Fibroblast of upper back skin (primary cell): ENCODE results near the gene MYMX.

ENCODE experiments used
- DNase-seq: peaks from one replicate; pipeline ENCODE4 v3.0.0-alpha.2; 2013

The MYMX gene

GRCh38 chr6:44253307-44254101 lies 36.8 kb downstream of the MYMX start:
- DNase-seq: peak; percentile 43

DNA sequence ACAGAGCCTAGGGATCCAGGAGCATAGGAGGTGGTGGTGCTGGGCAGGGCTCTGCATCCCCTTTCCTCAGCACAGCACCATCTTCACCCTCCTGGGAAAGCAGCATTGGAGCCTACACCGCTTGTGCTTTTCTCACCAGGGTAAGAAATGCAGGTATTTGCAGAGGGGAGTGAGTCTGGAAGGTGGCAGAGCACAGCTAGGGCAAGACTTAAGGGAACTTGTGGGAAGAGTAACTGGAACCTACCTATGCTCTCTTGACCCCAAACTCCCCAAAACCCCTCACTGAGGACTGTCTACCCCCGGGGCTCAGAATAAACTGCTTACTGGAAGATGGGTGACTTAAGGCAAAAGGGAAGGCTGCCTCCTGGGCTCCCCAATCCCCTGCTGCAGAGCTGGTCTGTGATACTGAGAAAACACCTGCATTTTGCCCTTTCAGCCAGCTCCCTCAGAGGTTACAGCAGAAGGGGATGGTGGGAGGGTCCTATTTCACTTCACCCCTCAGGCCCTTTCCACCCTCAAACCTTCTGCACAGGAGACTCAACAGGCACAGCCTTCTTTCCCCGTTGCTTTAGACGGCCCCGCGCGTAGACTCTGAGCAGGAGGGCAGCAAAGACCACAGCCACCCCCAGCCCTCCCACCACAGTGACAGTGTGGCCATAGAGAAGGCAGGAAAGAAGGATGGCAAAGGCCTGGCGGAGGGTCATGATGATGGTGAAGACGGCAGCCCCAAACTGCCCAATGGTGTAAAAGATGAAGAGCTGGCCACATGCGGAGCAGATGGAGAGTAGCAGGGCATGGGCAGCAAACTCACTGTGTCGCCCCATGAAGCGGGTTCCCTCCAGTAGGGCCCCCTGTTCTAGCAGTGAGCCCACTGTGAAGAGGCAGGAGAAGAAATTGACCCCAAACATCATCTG lies 37.7 kb downstream of the MYMX start:
- DNase-seq: no peak

DNA sequence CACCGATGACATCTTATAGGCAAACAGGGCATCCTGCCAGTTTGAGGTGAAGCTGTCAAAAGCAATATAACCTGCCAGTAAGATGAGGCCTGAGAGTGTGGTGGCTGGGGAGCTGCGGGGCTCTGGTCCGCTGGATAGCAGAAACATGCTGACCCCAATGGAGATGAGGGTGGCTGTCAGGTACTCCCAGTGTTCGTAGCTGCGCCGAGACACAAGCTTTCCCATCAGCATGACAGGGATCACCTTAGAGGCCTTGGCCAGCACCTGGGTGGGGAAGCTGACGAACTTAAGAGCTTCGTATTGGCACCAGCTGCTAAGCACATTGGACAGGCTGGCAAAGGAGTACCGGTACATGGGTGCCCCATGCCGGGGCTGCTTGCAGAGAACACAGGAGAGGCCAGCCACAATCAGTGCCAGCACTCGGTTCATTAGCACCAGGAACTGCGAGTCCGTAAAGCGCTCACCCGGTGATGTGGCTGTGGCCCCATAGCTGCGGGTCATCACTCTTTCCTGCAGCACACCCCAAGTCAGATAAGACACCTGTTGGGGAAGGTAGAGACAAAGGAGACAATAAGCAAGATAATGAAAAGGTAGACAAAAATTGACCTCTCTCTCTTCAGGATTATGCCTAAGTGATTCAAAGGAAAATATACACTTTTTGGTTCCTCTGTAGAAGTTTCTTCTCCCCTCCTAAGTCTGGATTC lies 38.5 kb downstream of the MYMX start:
- DNase-seq: no peak

DNA sequence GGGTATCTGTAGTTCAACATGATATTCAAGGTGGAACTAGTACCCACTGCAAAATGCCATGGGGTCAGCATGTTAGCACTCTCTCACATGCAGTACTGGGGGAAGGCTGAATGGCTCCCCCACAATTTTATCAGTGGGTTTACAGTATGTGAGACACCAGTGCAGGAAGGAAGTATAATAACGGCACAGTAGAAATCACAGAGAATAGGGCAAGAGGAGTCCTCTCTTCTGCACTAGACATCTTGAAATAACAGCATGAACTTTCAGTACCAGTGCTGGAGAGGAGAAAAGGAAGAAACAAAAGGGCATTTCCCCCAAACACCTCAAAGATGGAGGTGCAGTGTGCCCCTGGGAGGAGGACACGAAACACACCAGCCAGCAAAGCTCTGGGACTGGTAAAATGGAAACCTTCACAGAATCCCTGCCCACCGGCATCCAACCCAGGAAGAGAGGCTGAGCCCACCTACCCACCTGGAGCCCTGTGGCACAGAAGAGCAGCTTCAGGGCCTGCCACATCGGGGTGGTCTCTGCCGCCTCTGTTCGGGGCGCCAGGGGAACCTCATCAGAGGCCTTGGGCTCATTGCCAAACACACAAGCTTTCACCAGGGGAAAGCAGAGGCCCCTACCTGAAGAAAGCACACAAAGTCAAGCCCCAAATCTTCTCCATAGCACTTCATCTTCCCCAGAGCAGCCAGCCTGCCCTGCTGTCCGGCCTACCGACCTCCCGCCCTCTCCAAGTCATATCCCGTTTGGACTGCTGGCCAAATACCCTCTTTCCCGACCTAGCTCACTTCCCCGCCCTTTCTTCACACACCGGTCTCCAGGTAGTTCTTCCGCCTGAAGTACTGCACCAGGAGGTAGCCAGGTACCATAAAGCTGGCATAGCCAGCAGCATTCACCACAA lies 39.4 kb downstream of the MYMX start:
- DNase-seq: no peak

DNA sequence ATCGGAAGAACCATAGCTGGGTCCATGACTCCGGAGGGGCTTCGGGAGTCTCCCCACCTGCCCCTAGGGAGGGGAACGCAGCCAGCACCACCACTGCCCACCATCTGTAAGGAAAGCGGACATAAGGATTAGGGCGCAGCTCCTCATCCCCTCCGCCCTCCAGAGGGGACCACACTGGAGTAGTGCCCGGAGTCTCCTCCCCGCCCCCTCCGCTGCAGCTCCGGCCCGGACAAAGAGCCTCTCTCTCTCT lies 40.0 kb downstream of the MYMX start:
- DNase-seq: no peak

- peak; percentile 60 for DNase-seq
These were observed 40.5 kb downstream of the MYMX start, which contains the start of gene SLC35B2 for GRCh38 chr6:44257025-44257752. SLC35B2 (minus strand) TSS chr6:44257528; CDS start chr6:44257410, 118 bp downstream.

GRCh38 chr6:44257753-44258324 lies 41.1 kb downstream of the MYMX start:
- no peak for DNase-seq

DNA sequence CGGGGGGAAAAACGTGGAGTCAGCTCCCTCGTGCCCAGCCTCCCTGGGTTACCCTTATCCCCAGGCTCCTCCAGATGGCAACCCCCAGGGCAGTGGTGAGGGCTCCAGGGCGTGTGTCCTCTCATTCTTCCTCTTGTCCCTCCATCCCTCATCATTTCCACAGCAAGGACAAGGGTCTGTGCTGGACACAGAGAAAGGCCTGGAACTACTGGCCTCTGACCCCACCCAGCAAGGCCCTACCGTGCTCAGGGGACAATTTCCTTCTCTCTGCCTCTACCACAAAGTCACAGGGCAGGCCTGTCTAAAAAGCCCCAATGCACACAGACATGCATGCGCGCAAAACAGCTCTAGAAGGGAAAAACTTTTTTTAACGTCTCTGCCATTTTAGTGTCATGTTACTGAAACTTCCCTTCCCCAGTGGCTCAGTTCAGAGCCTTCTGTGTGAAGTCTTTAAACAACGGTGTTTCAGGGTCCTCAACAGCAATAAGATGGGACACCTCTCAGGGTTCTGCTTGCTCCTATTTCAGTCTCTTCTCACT lies 41.7 kb downstream of the MYMX start:
- no peak for DNase-seq

GRCh38 chr6:44258921-44259320 lies 42.2 kb downstream of the MYMX start:
- no peak for DNase-seq

DNA sequence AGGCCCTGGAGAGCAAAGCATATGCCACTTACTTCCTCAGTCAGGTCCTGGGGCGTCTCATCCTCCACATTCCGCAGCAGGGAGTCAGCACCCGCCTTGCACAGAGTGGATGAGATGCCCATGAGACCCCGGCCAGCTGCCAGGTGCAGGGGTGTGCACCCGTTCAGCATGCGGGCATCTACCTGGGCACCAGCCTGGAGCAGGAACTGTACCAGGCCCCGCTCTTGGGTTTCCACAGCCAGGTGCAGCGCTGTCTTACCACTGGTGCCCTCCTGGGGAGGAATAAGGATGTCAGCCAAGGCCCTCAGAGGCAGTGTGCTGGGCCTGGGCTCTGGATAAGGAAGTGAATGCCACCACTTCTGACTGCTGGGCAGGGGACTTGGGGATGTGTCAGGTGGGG lies 43.3 kb downstream of the MYMX start:
- DNase-seq: no peak

GRCh38 chr6:44260451-44261297 lies 43.9 kb downstream of the MYMX start:
- no peak for DNase-seq

DNA sequence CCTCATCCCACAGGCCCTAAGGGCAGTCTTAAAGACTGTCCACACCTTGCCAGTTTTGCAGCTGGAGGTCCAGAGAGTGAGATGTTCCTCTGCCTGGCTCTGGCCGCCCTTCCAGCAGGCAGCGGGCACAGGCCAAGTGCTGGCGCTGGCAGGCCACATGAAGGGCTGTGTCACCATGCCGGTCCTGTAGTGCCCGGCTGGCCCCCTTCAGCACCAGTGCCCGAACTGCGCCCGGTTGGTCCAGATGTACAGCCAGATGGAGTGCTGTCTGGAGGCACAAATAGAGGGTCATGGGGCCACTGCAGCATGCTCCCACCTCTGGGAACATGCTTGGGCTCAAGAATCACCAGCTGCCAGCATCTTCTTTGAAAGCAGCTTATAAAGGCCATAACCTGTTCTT lies 44.9 kb downstream of the MYMX start:
- DNase-seq: no peak

DNA sequence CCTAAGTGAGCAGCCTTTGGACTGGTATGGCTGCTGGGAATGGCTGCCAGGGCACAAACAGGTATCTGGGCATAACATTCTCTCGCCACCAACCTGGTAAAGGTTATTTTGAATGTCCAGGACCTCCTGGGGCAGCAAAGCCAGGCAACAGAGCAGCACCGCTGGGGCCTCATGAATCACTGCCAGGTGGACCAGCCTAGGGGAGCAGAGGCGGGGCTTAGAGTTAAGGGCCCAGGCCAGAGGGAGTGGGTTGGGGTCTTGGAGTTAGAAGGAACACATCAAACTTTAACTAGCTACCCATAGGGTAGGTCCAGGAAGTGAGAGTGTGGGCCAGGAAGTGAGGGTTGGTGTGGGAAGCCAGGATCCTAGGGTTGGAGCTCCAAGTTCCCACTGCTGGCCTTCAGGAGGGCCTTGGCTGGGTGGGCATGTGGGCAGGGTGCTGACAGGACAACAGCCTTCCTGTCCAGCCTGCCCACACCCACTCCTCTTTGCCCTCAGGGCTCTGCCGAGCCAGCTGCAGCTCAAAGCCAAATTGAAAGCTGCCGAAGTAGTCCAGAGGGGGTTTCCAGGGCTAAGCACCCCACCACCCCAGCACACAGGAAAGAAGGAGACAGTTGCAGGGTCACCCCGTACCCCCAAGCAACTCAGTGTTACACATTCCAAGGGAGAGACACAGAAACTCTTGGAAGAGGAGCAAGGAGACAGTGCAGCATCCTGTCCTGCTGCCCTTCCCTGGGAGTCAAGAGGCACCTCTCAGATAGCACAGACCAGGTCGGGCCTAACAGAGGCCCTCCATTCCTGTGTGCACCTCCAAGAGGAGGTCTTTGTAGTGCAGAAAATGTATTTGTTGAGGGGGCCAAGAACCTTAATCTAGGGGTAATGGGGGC lies 46.0 kb downstream of the MYMX start:
- DNase-seq: no peak

DNA sequence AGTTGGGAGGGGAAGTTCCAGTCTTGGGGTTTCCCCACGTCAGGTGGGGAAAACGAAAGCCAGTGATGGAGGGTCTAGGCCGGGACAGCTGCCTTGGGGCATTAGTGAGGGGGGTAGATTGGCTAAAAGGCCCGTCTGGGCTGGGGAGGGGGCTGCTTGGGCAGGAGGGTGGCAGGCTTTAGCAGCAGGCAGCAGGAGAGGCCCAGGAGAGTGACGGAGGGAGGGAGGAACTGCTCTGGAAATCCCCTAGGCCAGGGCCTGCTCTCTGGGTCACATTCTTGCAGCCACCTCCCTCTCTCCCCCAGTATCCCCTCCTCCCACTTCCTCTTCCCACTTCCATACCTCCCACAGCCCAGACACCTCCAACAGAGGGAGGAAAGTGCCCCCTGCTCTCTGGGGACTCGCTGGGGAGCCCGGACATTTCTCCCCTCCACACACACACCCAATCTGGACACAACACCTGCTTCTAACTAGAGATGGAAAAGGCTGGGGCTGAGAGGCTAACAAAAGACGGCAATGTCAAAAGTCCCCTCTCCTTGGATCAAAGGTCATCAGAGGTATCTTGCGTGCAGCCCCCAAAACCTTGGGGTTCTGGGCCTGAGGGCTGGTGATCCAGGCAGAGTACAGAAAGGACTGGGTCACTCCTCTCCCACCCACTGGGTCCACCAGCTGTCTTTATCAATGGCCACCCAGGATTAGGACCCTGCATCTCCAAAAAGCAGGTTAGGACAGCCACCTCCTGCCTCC lies 46.8 kb downstream of the MYMX start:
- no peak for DNase-seq

DNA sequence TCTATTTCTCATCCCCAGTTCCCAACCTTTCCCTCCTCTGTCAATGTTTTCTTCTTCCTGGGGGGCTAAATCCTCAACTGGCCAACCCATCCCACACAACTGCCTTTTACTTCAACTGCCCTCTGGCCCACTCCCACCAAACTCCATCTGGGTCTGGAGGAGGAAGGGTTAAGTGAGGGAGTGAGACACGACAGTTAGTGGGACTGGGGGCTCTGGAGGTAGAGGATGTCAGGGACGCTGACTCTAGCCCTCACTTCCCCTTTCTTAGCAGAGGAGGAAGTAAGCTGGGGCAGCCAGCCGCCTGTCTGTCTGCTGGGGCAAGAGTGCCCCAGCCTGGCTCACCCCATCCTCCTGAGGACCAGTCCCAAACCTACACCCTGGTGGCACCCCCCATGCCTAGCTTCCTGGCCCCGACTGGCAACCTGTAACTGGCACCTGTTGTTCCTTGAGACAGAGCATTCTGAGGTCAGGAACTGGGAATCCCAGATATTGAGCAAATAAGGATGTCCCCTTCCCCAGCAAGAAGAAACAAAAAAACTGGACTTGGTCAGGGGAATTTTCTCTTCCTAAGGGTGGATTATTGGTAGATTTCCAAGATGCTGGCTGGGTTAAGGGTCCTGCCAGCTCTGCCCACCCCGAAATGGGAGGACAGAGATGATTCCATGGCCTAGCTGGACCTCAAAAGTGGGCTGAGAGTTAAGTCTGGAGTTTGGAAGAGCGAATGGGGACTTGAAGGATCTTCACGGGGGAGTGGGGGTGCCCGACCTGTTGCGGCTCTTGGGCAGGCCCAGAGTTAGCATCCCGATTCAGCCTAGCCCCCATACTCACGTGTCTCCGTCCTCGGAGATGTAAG lies 47.7 kb downstream of the MYMX start:
- DNase-seq: no peak

GRCh38 chr6:44265007-44265721 lies 48.4 kb downstream of the MYMX start, which contains the start of gene NFKBIE:
NFKBIE (minus strand) TSS chr6:44265551; CDS start chr6:44265346, 205 bp downstream.
- DNase-seq: peak; percentile 87
